Measurements from ENCODE around the gene AHDC1. TPM values are rescaled to one million over a fixed set of nuclear protein-coding genes. Genes with fewer than 3 reads are reported as not detected.

Gene AHDC1
- total and polyA plus RNA-seq, 2 donors (not counting 3 experiments of a cell fraction or from before 2014, with no cell fraction given): 7.0 to 32.1 TPM

DNA sequence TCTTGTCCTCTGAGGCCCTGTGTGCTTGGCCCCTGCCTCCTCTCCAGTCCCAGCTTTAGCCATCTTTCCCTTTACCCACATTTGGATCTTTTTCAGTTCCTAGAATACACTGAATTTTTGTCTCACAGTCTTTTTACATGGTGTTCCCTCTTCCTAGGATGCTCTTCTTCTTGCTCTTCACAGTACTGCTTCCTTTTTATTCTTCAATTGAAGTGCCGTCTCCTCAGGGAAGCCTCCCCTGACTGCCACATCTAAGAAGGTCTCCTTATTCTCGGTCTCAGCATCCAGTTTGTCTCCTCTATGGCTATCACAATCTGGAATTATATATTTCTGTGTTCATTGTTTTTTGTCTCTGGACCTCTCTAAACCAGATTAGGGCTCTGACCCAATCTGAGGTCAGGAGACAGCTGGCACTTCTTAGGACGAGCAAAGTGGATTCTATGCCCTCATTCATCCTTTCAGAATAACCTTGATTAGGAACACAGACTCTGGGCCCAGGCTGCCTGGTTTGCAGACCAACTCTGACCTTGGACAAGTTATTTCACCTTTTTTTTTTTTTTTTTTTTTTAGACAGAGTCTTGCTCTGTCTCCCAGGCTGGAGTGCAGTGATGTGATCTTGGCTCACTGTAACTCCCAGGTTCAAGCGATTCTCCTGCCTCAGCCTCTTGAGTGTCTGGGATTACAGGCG lies 34.2 kb upstream of the AHDC1 start:
- Histone ChIP-seq H3K4me3 (replicated peaks in 1 of 3; ENCODE audit: insufficient read depth in 1 of 3, low read depth in 1 of 3, low read length in 3 of 3) (no peak overlapping the region), H2AFZ (ENCODE audit: low read depth, low read length) (no peak overlapping the region), H3K27me3 (ENCODE audit: control insufficient read depth in 2 of 2, insufficient read depth in 2 of 2, low read length in 2 of 2) (no peaks in the 10 kb centered on the region), H3K9me3 (replicated peaks; ENCODE audit: control insufficient read depth, insufficient read depth, low read length) (no peaks in the 10 kb centered on the region), H3K9ac (replicated peaks; ENCODE audit: extremely low read depth, insufficient read depth, low read length) (no peak overlapping the region), H3K4me1 (ENCODE audit: control insufficient read depth, extremely low read depth, insufficient read depth, low read length) (peaks cover 12% of the 10 kb centered on the region), H3K4me2 (ENCODE audit: insufficient read depth, low read length) (no peak overlapping the region), H3K36me3 (ENCODE audit: control insufficient read depth in 2 of 2, extremely low read depth in 1 of 2, insufficient read depth in 2 of 2, low read length in 2 of 2) (no peaks in the 10 kb centered on the region), H3K9me1 (replicated peaks; ENCODE audit: control insufficient read depth, extremely low read depth, insufficient read depth, low read length) (no peaks in the 10 kb centered on the region), H4K20me1 (replicated peaks; ENCODE audit: control insufficient read depth, extremely low read depth, insufficient read depth, low read length) (no peaks in the 10 kb centered on the region), H3K27ac (ENCODE audit: insufficient read depth, low read depth, low read length) (no peak overlapping the region), H3K79me2 (ENCODE audit: control insufficient read depth, insufficient read depth, low read length) (no peaks in the 10 kb centered on the region)
- ChIA-PET POLR2A (no interaction called here), CTCF (interaction anchor here (1.0 to 1.2 kb wide), 2 partner anchors 25 to 28 kb away, joined by 3 to 4 read pairs; no protein-coding TSS in a partner anchor)
- intact Hi-C loops (cut with micrococcal nuclease): no loop called here
- TF ChIP-seq MYC (IDR thresholded peaks at IDR 0.05; ENCODE audit: low read depth, low read length) (no peak), POLR2A (IDR thresholded peaks at IDR 0.05; ENCODE audit: low read depth, low read length) (no peak), FOS (IDR thresholded peaks at IDR 0.05; ENCODE audit: borderline replicate concordance, insufficient read depth, low read length) (no peak), EZH2 (IDR thresholded peaks at IDR 0.05; ENCODE audit: borderline replicate concordance, low read depth, low read length, severe bottlenecking) (no peak), GATA2 (IDR thresholded peaks at IDR 0.05; ENCODE audit: insufficient read depth, insufficient read length, low read depth, low read length) (no peak), POLR2AphosphoS5 (IDR thresholded peaks at IDR 0.05; ENCODE audit: insufficient read depth, low read depth, low read length) (no peak), JUN (IDR thresholded peaks at IDR 0.05; ENCODE audit: borderline replicate concordance, insufficient read depth, insufficient read length, low read depth) (no peak)
- TF ChIP-seq, protein P1, sequence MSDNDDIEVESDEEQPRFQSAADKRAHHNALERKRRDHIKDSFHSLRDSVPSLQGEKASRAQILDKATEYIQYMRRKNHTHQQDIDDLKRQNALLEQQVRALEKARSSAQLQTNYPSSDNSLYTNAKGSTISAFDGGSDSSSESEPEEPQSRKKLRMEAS (IDR thresholded peaks at IDR 0.05; ENCODE audit: insufficient read depth, insufficient read length): no peak
- TF ChIP-seq, protein P2, sequence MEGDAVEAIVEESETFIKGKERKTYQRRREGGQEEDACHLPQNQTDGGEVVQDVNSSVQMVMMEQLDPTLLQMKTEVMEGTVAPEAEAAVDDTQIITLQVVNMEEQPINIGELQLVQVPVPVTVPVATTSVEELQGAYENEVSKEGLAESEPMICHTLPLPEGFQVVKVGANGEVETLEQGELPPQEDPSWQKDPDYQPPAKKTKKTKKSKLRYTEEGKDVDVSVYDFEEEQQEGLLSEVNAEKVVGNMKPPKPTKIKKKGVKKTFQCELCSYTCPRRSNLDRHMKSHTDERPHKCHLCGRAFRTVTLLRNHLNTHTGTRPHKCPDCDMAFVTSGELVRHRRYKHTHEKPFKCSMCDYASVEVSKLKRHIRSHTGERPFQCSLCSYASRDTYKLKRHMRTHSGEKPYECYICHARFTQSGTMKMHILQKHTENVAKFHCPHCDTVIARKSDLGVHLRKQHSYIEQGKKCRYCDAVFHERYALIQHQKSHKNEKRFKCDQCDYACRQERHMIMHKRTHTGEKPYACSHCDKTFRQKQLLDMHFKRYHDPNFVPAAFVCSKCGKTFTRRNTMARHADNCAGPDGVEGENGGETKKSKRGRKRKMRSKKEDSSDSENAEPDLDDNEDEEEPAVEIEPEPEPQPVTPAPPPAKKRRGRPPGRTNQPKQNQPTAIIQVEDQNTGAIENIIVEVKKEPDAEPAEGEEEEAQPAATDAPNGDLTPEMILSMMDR (IDR thresholded peaks at IDR 0.05; ENCODE audit: extremely low read depth in 1 of 2, insufficient read depth in 1 of 2, low read depth in 1 of 2, low read length in 2 of 2): no peak
- dilution Hi-C loops (cut with MboI; ENCODE audit: extremely low pct_ligation_motif_present, low sequenced_read_pairs): no loop called here
- FAIRE-seq (no peak), DNase-seq (ENCODE audit: low read depth, low spot score) (no peak)
- no TSS peak for BruUV-seq (replicated peaks)
